ENCODE data around the gene SCNN1B. TPM values are rescaled to one million over a fixed set of nuclear protein-coding genes. Genes with fewer than 3 reads are reported as not detected.

SCNN1B gene
- total RNA-seq, 1 donor from 2014 or later = 0.79 TPM

DNA sequence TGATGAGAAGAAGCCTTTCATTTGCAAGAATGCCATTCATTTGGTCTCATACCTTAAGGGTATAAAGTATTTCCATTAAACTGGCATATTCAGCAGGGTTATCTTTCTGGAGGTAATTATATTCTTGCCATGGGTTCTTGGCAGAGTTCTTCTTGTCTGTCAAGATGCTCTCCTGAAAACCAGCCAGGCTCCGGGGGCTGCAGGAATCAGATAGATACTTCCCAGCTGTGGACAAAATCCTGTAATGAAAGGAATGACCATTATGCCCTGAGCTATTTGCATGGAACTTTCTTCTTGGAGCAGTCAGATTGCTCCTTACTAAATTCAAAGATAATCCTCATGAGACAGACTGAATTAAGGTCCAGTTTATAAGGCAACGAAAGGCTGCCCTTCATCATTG is 103.9 kb downstream of the SCNN1B start:
- H3K27me3 ChIP-seq (ENCODE audit: control insufficient read depth, insufficient read depth, low read length) = no peaks in the 10 kb centered on the region
- FAIRE-seq (no peak), DNase-seq (ENCODE audit: low read depth) (no peak)
- no peak overlapping the region for H3K4me3 ChIP-seq (ENCODE audit: low read depth, low read length)
- TF ChIP-seq, protein P1, sequence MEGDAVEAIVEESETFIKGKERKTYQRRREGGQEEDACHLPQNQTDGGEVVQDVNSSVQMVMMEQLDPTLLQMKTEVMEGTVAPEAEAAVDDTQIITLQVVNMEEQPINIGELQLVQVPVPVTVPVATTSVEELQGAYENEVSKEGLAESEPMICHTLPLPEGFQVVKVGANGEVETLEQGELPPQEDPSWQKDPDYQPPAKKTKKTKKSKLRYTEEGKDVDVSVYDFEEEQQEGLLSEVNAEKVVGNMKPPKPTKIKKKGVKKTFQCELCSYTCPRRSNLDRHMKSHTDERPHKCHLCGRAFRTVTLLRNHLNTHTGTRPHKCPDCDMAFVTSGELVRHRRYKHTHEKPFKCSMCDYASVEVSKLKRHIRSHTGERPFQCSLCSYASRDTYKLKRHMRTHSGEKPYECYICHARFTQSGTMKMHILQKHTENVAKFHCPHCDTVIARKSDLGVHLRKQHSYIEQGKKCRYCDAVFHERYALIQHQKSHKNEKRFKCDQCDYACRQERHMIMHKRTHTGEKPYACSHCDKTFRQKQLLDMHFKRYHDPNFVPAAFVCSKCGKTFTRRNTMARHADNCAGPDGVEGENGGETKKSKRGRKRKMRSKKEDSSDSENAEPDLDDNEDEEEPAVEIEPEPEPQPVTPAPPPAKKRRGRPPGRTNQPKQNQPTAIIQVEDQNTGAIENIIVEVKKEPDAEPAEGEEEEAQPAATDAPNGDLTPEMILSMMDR (IDR thresholded peaks at IDR 0.05; ENCODE audit: insufficient read depth, low read length, severe bottlenecking) = no peak
- H3K36me3 ChIP-seq (ENCODE audit: control insufficient read depth, insufficient read depth, low read length) = peaks cover 18% of the 10 kb centered on the region

DNA sequence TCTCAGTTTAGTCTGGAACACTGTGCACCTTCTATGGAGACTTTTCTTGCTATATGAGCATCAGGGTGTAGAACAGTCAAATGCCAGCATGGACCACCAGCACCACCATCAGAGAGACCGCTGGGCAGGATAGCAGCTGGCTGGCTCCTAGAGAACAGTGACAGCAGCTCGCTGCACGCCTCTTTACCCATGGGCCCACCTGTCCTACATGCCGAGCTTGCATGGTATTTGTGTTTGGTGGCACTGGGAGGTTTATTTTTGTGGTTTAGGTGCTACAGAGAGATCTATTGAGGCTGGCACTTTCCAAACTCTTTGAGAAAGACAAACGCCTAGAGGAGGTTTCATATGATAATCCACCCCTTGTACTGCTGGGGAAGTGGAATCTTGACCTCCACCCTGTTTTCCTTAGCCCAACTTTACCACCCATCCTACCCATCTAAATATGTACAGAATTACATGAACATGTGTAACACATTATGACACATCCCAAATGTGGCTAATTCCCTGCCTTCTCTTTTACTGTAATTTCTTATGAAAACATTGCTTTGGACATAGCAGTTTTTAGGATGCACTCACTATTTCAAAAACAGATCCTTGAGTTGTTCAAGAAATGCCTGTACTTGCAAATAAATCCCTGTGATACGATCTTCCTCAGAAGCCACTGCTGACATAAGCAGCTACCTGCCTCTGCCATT is 104.6 kb downstream of the SCNN1B start:
- DNase-seq (ENCODE audit: low read depth) = no peak
- TF ChIP-seq, protein P1 (IDR thresholded peaks at IDR 0.05; ENCODE audit: insufficient read depth, low read length, severe bottlenecking) = no peak
- Histone ChIP-seq H3K36me3 (ENCODE audit: control insufficient read depth, insufficient read depth, low read length) (peaks cover 18% of the 10 kb centered on the region), H3K27me3 (ENCODE audit: control insufficient read depth, insufficient read depth, low read length) (no peaks in the 10 kb centered on the region), H3K4me3 (ENCODE audit: low read depth, low read length) (no peak overlapping the region)
- FAIRE-seq = no peak

- TF ChIP-seq, protein P1 (IDR thresholded peaks at IDR 0.05; ENCODE audit: insufficient read depth, low read length, severe bottlenecking) = no peak
- FAIRE-seq (no peak), DNase-seq (ENCODE audit: low read depth) (no peak)
- peaks cover 17% of the 10 kb centered on the region for H3K36me3 ChIP-seq (ENCODE audit: control insufficient read depth, insufficient read depth, low read length)
- H3K4me3 ChIP-seq (ENCODE audit: low read depth, low read length) = no peak overlapping the region
- no peaks in the 10 kb centered on the region for H3K27me3 ChIP-seq (ENCODE audit: control insufficient read depth, insufficient read depth, low read length)
Measured at GRCh38 chr16:23407436-23408127, 105.5 kb downstream of the SCNN1B start.

DNA sequence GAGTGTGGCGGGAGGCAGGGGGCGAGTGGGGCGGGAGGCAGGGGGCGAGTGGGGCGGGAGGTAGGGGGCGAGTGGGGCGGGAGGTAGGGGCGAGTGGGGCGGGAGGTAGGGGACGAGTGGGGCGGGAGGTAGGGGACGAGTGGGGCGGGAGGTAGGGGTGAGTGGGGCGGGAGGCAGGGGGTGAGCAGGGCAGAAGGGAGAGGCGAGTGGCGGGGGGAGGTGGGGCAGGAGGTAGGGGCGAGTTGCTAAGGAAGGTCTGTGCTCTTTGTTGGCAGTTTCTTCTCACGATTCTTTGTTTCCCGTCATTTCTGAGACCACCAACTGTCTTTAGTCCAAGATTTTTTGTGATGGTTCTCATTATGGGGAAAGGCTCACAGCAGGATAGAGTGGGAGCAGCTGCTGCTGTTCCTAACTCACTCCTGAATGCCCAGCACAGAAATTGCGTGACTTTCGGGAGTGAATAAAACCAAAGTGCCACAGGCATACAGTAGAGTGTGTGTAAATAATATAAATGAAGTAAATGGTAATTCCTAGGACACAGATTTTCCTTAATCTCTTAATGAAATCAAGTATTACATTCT is 106.2 kb downstream of the SCNN1B start:
- no peak for FAIRE-seq
- H3K36me3 ChIP-seq (ENCODE audit: control insufficient read depth, insufficient read depth, low read length) = peaks cover 16% of the 10 kb centered on the region

DNA sequence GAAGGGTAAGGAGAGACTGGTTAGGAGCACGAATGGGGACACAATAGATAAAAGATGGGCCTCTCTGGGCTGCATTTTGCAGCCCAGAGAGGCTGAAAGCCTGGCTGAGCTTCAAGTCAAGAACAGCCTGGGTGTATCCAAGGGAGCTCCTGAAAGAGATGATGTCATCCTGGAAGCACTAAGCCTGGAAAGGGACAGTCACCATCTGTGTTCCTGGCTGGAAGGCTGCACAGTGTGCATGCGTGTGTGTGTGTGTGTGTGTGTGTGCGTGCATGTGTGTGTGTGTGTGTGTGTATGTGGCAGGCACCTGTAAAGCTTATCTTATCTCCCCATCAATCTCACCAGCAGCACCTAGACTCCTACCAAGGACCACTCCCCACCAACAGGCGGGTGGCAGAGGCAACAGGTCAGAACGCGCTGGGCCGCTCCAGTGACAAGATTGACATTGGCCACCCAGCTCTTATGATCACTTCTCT is 106.8 kb downstream of the SCNN1B start:
- no peak for FAIRE-seq
- TF ChIP-seq, protein P1 (IDR thresholded peaks at IDR 0.05; ENCODE audit: insufficient read depth, low read length, severe bottlenecking) = no peak
- peaks cover 12% of the 10 kb centered on the region for H3K36me3 ChIP-seq (ENCODE audit: control insufficient read depth, insufficient read depth, low read length)

More for the DNA sequence above, 106.2 kb downstream of the SCNN1B start:
- no peak overlapping the region for H3K4me3 ChIP-seq (ENCODE audit: low read depth, low read length)
- H3K27me3 ChIP-seq (ENCODE audit: control insufficient read depth, insufficient read depth, low read length) = no peaks in the 10 kb centered on the region
- DNase-seq (ENCODE audit: low read depth) = no peak
- TF ChIP-seq, protein P1 (IDR thresholded peaks at IDR 0.05; ENCODE audit: insufficient read depth, low read length, severe bottlenecking) = no peak

More for the DNA sequence above, 106.8 kb downstream of the SCNN1B start:
- H3K4me3 ChIP-seq (ENCODE audit: low read depth, low read length) = no peak overlapping the region
- peak; percentile 52 for DNase-seq (ENCODE audit: low read depth)
- H3K27me3 ChIP-seq (ENCODE audit: control insufficient read depth, insufficient read depth, low read length) = no peaks in the 10 kb centered on the region

All from bronchial epithelial cell (primary cell).